ENCODE data around the gene EZH1. TPM values are rescaled to one million over a fixed set of nuclear protein-coding genes. Genes with fewer than 3 reads are reported as not detected.

EZH1 gene
- total RNA-seq, 6 donors from 2014 or later = 30.7 to 122 (median 55.0) TPM

DNA sequence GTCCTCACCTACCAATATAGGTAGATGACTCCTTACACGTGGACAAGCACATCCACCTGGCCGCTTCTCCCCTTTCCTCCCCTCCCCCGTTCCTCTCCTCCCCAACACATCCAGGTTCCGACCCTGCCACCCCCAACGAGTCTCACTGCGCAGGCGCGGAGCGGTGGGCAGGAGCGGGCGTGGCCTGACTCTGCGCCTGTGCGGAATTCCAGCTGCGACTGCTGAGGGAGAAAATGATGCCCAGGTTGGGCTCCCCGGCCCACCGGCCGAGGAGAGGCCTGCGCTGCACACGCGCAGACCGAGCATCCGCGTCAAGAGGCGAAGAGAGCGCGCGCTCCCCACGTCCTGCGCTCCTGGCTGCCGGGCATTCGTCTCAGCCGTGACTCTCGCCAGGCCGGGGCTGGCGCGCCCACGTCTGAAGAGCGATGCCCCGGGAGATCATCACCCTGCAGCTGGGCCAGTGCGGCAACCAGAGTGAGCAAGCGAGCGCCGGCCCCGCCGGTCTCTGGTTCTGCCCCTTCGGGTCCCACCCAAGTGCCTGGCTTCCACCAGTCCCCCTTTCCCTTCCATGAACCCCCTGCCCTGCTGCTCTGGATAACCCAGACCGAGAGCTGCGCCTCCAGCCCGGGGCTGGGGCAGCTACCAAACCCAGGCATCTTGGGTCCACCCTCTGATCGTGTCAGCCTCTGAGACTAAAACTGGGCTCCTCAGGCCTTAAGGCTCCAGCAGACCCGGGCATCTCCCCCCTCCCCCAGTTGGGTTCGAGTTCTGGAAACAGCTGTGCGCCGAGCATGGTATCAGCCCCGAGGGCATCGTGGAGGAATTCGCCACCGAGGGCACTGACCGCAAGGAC, 85.5 kb downstream of the EZH1 start, which contains the start of gene TUBG2:
TUBG2 (plus strand) TSS at position 206 of the 853 bp plus-strand sequence; CDS start at position 426, 220 bp downstream.
- H3K36me3 ChIP-seq = peaks cover 0 to 12% (median 1%) of the 10 kb centered on the region in 4 donors
- H3K4me3 ChIP-seq = peak within 1 kb of the TSS; percentile 33 to 77 (median 72)
- H3K4me1 ChIP-seq = peaks cover 6 to 21% (median 12%) of the 10 kb centered on the region in 4 donors
- no peaks in the 10 kb centered on the region for H3K27me3 ChIP-seq
- no peaks in the 10 kb centered on the region for H3K9me3 ChIP-seq
- peak; percentile 87 to 96 for DNase-seq
- TF ChIP-seq POLR2AphosphoS5 (IDR thresholded peaks at IDR 0.05) (peak; percentile 23 to 79), CTCF (IDR thresholded peaks at IDR 0.05) (peak in 1 of 6 experiments; percentile 25), POLR2A (IDR thresholded peaks at IDR 0.05) (peak in 2 of 4 donors; percentile 71 to 79), EP300 (IDR thresholded peaks at IDR 0.05) (no peak)
- WGBS, 2 donors = 1 to 3% methylated on average over 5 to 51 of the region's 59 CpGs
- ATAC-seq (ENCODE audit: low FRiP score in 2 of 2) = peak; percentile 91 to 94
- peak within 1 kb of the TSS; percentile 63 to 82 (median 81) for H3K27ac ChIP-seq

DNA sequence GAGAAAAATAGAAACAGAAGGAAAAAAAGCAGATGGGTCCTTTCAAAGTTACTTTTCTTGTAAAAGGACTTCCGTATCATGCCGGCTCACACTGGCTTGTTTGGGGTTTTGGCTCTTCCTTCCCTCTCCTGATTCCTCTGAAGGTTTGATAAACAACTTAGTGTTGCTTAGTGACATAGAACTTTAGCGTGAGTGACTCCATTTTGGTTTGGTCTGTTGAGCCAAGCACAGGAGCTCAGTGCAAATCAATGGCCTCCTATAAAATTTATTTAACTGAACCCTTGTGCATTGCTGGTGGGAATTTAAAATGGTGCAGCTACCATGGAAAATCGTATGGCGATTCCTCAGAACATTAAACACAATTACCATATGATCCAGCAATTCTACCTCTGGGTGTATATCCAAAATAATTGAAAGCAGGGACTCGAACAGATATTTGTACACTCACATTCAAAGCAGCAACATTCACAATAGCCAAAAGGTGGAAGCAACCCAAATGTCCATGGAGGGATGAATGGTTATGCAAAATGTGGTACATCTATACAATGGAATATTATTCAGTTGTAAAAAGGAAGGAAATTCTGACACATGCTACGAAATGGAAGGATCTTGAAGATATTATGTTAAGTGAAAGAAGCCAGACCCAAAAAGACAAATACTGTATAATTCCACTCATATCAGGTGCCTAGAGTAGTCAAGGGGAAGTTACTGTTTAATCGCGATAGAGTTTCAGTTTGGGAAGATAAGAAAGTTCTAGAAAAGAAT, 86.8 kb downstream of the EZH1 start:
- Histone ChIP-seq H3K4me3 (no peak overlapping the region), H3K27me3 (peaks cover 0 to 4% (median 0%) of the 10 kb centered on the region in 4 donors), H3K9me3 (no peaks in the 10 kb centered on the region), H3K27ac (no peak overlapping the region), H3K36me3 (no peaks in the 10 kb centered on the region), H3K4me1 (peaks cover 10 to 33% (median 20%) of the 10 kb centered on the region in 4 donors)
- ATAC-seq (ENCODE audit: low FRiP score in 2 of 2) (no peak), DNase-seq (no peak)
- TF ChIP-seq CTCF (IDR thresholded peaks at IDR 0.05) = no peak
- no peak for TF ChIP-seq EP300 (IDR thresholded peaks at IDR 0.05)
- TF ChIP-seq POLR2A (IDR thresholded peaks at IDR 0.05) = no peak
- TF ChIP-seq POLR2AphosphoS5 (IDR thresholded peaks at IDR 0.05) = no peak
- 79 to 90% methylated on average over 9 of the region's 9 CpGs for WGBS, 2 donors

DNA sequence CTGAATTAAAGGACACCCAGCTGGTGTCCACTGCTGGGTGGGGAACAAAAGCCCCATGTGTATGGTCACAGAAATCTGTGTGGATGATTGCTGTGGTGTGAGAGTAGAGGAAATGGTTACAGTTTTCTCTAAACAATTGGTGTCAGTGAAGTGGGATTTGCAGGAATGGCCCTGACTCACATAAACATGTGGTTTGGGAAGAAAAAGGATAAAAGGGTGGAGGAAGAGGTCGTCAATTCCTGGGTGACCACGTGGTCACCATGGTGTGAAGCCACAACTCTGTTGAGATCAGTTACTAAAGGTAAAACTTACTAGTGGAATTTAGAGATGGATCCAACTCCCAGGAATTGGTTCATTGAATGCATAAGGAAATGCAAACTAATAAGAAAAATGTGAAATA, 89.3 kb downstream of the EZH1 start:
- no peak for TF ChIP-seq POLR2AphosphoS5 (IDR thresholded peaks at IDR 0.05)
- TF ChIP-seq EP300 (IDR thresholded peaks at IDR 0.05) = no peak
- Histone ChIP-seq H3K4me3 (no peak overlapping the region), H3K27ac (no peak overlapping the region), H3K27me3 (peaks cover 0 to 4% (median 0%) of the 10 kb centered on the region in 4 donors), H3K4me1 (peaks cover 10 to 33% (median 17%) of the 10 kb centered on the region in 4 donors), H3K9me3 (no peaks in the 10 kb centered on the region), H3K36me3 (no peaks in the 10 kb centered on the region)
- 59 to 60% methylated on average over 2 of the region's 2 CpGs for WGBS, 2 donors
- ATAC-seq (ENCODE audit: low FRiP score in 2 of 2) (no peak), DNase-seq (no peak)

- 21 to 27% methylated on average over 35 to 42 of the region's 42 CpGs for WGBS, 2 donors
- DNase-seq (peak in 1 of 2 donors; percentile 59), ATAC-seq (ENCODE audit: low FRiP score in 2 of 2) (peak; percentile 73 to 89)
- Histone ChIP-seq H3K27ac (peak overlapping the region; percentile 10 to 79 (median 69)), H3K4me3 (peak overlapping the region in 3 of 4 donors; percentile 29 to 46 (median 44)), H3K9me3 (no peaks in the 10 kb centered on the region), H3K27me3 (peaks cover 0 to 4% (median 0%) of the 10 kb centered on the region in 4 donors), H3K4me1 (peaks cover 3 to 15% (median 11%) of the 10 kb centered on the region in 4 donors), H3K36me3 (no peaks in the 10 kb centered on the region)
- TF ChIP-seq POLR2A (IDR thresholded peaks at IDR 0.05) = no peak
- TF ChIP-seq POLR2AphosphoS5 (IDR thresholded peaks at IDR 0.05) = peak in 1 of 2 donors; percentile 13
Observed at GRCh38 chr17:42653179-42654124, 91.4 kb downstream of the EZH1 start.

DNA sequence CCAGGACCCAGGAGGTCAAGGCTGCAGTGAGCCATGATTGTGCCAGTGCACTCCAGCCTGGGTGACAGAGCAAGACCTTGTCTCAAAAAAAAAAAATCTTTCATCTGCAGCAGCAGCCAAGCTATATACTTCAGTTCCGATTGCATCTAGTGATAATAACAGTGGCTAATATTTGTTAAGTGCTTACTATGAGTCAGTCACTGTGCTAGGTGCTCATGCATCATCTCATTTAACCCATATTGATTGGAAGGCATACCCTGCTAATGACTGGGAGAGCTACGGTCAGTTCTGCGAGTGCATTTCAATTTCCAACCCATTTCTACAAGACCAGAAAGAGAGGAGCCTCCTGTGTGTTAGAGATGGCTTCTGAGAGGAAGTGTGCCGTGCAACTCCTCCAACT, 93.4 kb downstream of the EZH1 start:
- Histone ChIP-seq H3K9me3 (no peaks in the 10 kb centered on the region), H3K4me3 (no peak overlapping the region), H3K27me3 (peaks cover 0 to 4% (median 0%) of the 10 kb centered on the region in 4 donors), H3K4me1 (peaks cover 3 to 15% (median 11%) of the 10 kb centered on the region in 4 donors), H3K36me3 (no peaks in the 10 kb centered on the region), H3K27ac (no peak overlapping the region)
- no peak for ATAC-seq (ENCODE audit: low FRiP score in 2 of 2)
- no peak for DNase-seq
- no peak for TF ChIP-seq EP300 (IDR thresholded peaks at IDR 0.05)
- no peak for TF ChIP-seq CTCF (IDR thresholded peaks at IDR 0.05)
- no peak for TF ChIP-seq POLR2AphosphoS5 (IDR thresholded peaks at IDR 0.05)
- no peak for TF ChIP-seq POLR2A (IDR thresholded peaks at IDR 0.05)
- WGBS, 2 donors = 72 to 76% methylated on average over 4 of the region's 4 CpGs

Measured in upper lobe of left lung (tissue), 6 donors.